ENCODE data around the gene PORCN.
A peak's percentile ranks its signal among the peaks of the same experiment; 100 is the strongest.

The PORCN gene

DNA sequence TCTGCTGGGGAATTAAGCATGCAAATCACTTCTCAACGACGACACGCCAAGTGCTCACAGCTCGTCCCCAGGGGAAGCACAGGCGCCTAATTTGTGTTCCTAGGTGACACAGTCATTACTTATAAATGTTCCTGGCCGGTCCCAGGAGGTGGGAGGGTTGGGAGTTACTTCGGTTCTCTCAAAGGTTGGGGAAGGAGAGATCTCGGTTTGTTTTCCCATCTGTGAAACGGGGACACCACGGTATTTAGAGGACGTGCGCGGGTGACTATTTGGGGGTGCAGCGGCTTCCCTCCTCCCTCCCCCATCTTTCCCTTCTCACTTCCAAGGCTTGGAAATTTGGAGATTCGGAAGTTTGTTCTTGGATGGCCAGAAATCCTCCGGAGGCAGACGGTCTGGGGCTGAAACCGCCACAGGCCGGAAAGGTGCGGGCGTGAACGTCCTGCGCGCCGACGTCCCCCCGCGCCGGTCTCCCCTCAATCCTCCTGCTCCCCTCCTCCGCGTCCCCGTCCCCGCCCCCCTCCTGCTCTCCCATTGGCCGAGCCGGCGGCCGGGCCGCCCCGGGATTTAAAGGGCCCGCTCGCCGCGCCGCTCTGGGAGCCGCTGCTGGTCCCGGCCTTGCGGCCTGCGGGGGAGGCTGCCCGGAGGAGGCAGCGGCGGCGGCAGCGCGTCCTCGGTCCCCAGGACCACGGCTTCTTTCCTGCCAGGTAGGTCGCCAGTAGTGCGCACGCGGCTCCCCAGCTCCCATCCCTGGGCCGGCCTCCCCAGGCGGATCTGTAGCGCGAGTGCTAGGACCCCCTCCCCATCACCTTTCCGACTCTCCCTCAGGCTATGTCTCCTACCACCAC is at the start of gene PORCN:
Gene PORCN (plus strand): TSS at position 593 of the 845 bp plus-strand sequence. CDS start 829 bp downstream, outside the sequence.
- DNase-seq (ENCODE audit: low read depth in 3 of 3) = peak; percentile 61 to 65 (median 64)

- DNase-seq (ENCODE audit: low read depth in 3 of 3) = no peak
Measured at GRCh38 chrX:48459483-48459882, 49.3 kb upstream of the PORCN start.

GRCh38 chrX:48460031-48460430 is 48.8 kb upstream of the PORCN start:
- no peak for DNase-seq (ENCODE audit: low read depth in 3 of 3)

- DNase-seq (ENCODE audit: low read depth in 3 of 3) = no peak
Measured at GRCh38 chrX:48460606-48461005, 48.2 kb upstream of the PORCN start.

- no peak for DNase-seq (ENCODE audit: low read depth in 3 of 3)
Measured at GRCh38 chrX:48461830-48462229, 47.0 kb upstream of the PORCN start.

- DNase-seq (ENCODE audit: low read depth in 3 of 3) = no peak
Measured at GRCh38 chrX:48465336-48465933, 43.4 kb upstream of the PORCN start.

DNA sequence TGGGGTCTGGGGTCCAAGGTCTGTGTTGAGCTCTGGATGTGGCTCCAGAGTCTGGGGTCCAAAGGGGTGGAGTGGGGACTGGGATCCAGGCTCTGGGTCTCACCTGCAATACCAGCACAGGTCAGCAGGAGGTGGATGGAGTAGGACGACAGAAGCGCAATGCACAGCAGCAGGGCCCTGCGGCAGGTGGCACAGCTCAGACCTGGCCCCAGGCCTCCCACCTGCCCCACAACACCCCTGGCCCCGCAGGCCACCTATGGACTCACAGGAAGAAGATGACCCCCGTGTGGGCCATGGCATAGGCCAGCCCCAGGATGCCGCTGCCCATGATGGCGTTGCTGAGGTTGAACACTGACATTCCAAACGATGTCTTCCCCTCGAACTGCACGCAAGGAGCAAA is 42.1 kb upstream of the PORCN start:
- DNase-seq (ENCODE audit: low read depth in 3 of 3) = no peak

- no peak for DNase-seq (ENCODE audit: low read depth in 3 of 3)
Measured at GRCh38 chrX:48467281-48467761, 41.5 kb upstream of the PORCN start.

GRCh38 chrX:48468247-48468671 is 40.5 kb upstream of the PORCN start:
- peak; percentile 30 to 40 (median 33) for DNase-seq (ENCODE audit: low read depth in 3 of 3)

DNA sequence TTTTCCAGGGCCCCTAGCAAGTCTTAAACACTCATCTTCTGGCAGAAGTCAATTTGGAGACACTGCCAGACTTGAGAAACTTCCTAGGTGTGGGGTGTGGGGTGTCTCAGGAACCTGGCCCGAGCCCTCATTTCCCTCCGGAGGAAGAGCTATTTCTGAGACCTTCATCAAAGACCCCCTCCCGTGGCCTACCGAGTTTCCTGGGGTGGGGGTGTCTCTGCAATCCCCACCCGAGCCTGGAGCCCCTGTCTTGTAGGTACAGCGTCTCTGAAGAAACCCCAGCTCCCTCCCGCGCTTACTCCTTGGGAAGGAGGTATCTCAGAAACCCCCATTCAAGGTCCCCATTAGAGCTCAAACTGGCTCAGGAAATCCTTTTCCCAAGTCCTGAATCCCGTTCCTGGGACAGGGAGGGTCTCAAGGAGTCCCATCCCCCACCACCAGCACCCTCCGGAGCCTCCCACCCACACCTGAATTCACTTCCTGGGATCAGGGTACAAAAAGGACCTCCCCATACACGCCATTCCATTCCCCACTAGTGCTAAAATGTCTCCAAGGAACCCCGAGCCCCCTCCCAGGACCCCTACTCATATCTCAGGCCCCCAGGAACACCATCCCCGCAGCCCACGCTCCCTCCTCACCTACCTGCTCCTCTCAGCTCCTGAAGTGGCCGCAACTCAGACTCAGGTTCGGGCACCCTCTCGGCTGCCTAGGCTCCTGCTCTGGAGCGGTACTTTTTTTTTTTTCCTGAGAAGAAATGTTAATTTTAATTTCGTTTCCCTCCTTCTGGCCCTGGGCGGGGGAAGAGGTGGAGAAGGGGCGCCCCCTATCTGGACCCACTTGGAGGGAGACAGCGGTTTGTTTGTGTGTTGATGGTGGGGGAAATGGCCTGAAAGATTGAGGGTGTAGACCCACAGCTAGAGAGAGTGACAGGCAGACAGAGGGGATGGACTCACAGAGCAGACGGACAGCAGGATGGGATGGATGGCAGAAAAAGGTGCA is 39.8 kb upstream of the PORCN start:
- peak in 2 of 3 experiments; percentile 17 to 19 for DNase-seq (ENCODE audit: low read depth in 3 of 3)

DNA sequence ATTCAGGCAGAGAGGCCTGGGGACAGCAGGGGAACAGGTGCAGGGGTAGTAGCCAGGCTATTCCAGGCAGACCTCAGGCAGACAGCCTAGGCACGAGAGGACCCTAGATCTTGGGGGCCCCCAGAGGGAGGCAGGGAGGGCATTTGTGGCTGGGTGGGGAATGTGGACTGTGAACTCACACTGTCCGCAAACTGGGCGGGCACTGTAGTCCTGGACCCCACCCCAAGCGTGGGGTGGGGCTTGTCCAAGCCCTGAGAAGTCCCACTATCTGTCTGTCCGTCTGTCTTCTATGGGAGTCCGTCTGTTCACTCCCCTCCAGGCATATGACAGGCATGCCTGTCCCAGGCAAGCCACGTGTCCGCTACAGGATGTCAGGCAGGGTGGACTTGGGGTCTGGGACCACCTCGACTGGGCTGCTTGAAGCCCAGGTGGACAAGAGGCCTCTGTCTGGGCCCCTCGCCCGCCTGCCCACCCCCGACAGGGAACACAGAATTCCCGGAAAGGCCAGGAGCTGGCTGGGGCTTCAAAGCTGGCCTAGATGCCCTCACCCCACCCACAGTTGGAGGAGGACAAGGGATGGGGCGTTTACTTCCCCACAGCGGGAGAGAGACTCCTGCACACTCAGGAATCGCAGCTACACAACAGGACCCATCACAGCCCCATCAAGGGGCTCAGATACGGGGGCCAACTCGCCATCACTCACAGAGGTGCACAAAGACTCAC is 38.5 kb upstream of the PORCN start, which contains the start of gene SLC38A5:
Gene SLC38A5 (minus strand): TSS at position 151 of the 723 bp plus-strand sequence. CDS start 2,336 bp downstream, outside the sequence.
- no peak for DNase-seq (ENCODE audit: low read depth in 3 of 3)

DNA sequence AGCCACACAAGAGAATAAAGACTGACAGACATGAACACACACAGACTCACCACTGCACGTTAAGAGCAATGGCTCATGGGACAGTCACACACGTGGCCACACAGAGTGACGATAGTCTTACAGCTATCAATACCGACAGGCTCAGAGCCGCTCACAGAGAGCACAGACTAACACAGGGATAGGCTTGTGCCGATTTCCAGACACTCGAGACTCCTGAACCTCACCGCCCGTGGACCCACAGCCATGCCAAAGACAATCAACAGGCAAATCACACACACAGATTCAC is 38.0 kb upstream of the PORCN start:
- no peak for DNase-seq (ENCODE audit: low read depth in 3 of 3)

- no peak for DNase-seq (ENCODE audit: low read depth in 3 of 3)
Measured at GRCh38 chrX:48471504-48471903, 37.3 kb upstream of the PORCN start.

- no peak for DNase-seq (ENCODE audit: low read depth in 3 of 3)
Measured at GRCh38 chrX:48472225-48472624, 36.6 kb upstream of the PORCN start.

- DNase-seq (ENCODE audit: low read depth in 3 of 3) = no peak
Measured at GRCh38 chrX:48472851-48473703, 35.7 kb upstream of the PORCN start.

DNA sequence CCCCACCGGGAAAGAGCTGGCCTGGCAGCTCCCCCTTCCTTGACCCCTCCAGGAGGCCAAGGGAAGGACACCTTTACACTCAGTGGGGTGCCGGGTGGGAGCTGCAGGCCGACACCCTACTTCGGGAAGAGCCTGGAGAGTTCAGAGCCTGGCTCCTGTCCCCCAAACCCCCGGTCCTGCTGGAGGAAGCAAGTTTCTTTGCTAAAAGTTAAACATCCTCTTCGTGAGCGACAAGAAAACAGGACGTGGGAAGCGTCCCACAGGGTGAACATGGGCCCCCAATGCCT is 35.1 kb upstream of the PORCN start:
- no peak for DNase-seq (ENCODE audit: low read depth in 3 of 3)

- no peak for DNase-seq (ENCODE audit: low read depth in 3 of 3)
Measured at GRCh38 chrX:48474127-48474526, 34.7 kb upstream of the PORCN start.

DNA sequence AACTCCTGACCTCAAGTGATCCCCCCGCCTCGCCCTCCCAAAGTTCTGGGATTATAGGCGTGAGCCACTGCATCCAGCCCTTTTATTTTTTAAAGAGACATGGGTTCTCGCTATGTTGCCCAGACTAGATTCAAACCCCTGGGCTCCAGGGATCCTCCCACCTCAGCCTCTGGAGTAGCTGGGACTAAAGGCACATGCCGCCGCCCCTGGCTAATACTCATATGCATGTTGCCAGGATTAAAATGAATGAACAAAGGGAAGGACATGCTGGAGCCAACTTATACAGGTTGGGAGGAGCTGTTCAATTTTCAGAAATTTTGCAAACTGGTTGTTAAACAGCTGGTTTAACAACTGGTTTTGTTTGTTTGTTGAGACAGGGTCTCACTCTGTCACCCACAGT is 34.2 kb upstream of the PORCN start:
- DNase-seq (ENCODE audit: low read depth in 3 of 3) = no peak

GRCh38 chrX:48475296-48475695 is 33.5 kb upstream of the PORCN start:
- no peak for DNase-seq (ENCODE audit: low read depth in 3 of 3)

DNA sequence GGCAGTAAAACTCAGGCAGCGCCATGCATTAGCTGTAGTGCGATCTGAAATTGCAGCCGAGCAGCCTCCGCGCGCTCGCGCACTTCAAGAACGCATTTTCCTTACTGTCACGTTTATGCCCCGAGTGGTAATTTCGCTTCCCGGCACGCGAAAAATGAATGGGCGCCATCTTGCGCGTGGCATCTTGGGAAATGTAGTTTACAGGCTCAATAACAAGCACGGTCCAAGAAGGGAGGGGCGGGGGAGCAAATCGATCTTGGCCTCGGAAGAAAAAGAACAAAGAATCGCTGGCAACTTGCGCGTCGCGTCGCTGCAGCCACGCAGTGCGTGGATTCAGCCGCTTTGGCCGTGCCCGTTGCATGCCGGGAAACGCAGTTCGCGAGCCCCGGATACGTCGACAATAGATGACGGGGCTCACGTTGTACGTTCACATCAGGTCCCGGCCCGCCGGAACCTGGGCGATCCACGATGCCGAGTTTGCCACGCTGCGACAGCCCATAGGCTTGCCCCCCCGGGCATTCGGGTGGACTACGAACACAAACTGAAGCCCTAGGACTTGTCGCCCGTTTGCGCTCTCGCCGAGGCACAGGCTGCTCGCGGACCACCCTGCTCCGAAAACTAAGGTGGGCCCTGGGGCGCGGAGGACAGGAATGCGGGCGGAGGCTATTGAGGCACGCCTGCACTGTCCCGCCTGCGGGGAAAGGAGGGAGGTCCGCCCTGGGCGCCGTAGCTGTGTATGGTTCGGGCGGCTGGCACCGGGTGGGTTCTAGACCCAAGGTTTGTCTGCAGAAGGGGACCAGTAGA is 32.8 kb upstream of the PORCN start, which contains the start of gene FTSJ1:
Gene FTSJ1 (plus strand): TSS at position 426 of the 804 bp plus-strand sequence. CDS start 1,849 bp downstream, outside the sequence.
- peak; percentile 58 to 81 (median 79) for DNase-seq (ENCODE audit: low read depth in 3 of 3)

Measured in stimulated activated CD4-positive, alpha-beta T cell treated with anti-CD3 and anti-CD28 coated beads, TNF-alpha, amount 100 ng/mL, for 4 hours (primary cell).